CD4-positive, alpha-beta T cell treated with Interleukin-2 at 100 ng/mL for 4 hours (primary cell): ENCODE results near the gene SPHK1.

ENCODE experiments used
- DNase-seq: peaks from one replicate; pipeline ENCODE4 v3.0.0-alpha.2; 2020; ENCODE audit warnings: low spot score

SPHK1 gene

GRCh38 chr17:76384987-76385891 lies 830 bp downstream of the SPHK1 start:
- peak; percentile 38 for DNase-seq

- peak; percentile 83 for DNase-seq
These were observed 1.7 kb downstream of the SPHK1 start for GRCh38 chr17:76385892-76386786.

GRCh38 chr17:76386966-76387765 lies 2.8 kb downstream of the SPHK1 start:
- no peak for DNase-seq

GRCh38 chr17:76388966-76389888 lies 4.8 kb downstream of the SPHK1 start:
- DNase-seq = no peak

- DNase-seq = no peak
These were observed 5.6 kb downstream of the SPHK1 start for GRCh38 chr17:76390003-76390421.

- DNase-seq = no peak
These were observed 6.8 kb downstream of the SPHK1 start for GRCh38 chr17:76391200-76391715.

GRCh38 chr17:76394166-76394565 lies 9.8 kb downstream of the SPHK1 start:
- no peak for DNase-seq

- no peak for DNase-seq
These were observed 11.6 kb downstream of the SPHK1 start for GRCh38 chr17:76395980-76396379.

- no peak for DNase-seq
These were observed 12.8 kb downstream of the SPHK1 start for GRCh38 chr17:76397184-76397583.

- DNase-seq = peak; percentile 87
These were observed 13.5 kb downstream of the SPHK1 start for GRCh38 chr17:76397687-76398522.

GRCh38 chr17:76398523-76399174 lies 14.2 kb downstream of the SPHK1 start:
- DNase-seq = no peak

GRCh38 chr17:76399175-76400172 lies 15.1 kb downstream of the SPHK1 start:
- no peak for DNase-seq

- DNase-seq = no peak
These were observed 18.3 kb downstream of the SPHK1 start for GRCh38 chr17:76402711-76403110.

- DNase-seq = no peak
These were observed 19.8 kb downstream of the SPHK1 start for GRCh38 chr17:76404256-76404655.

GRCh38 chr17:76404976-76405563 lies 20.7 kb downstream of the SPHK1 start:
- DNase-seq = no peak

- no peak for DNase-seq
These were observed 21.2 kb downstream of the SPHK1 start for GRCh38 chr17:76405607-76405966.

GRCh38 chr17:76405967-76406647 lies 21.7 kb downstream of the SPHK1 start:
- DNase-seq = no peak
